Measurements from ENCODE around the gene UBE2I.

GRCh38 chr16:1323296-1324239 lies 14.1 kb downstream of the UBE2I start:
- TF ChIP-seq CTCF (IDR thresholded peaks at IDR 0.05; ENCODE audit: low read length) = no peak
- no peak for TF ChIP-seq EZH2 (optimal IDR thresholded peaks at IDR 0.05; ENCODE audit: low read depth, low read length)
- no peak for TF ChIP-seq EZH2phosphoT487 (IDR thresholded peaks at IDR 0.05; ENCODE audit: low read length)
